T-helper 1 cell treated with Interleukin-12 subunit alpha and Interleukin-12 subunit beta and Interleukin-4 antibody, amounts not matched to agents 30 ng/mL and 1 ng/mL, for 36 hours (primary cell): ENCODE measurements around the gene LOXL4. TPM values are rescaled to one million over a fixed set of nuclear protein-coding genes. Genes with fewer than 3 reads are reported as not detected.

Experiments
- intact Hi-C: fragments of 100-400 bp; cut with micrococcal nuclease; formaldehyde crosslinking; loops from one replicate; pipeline ENCODE4 v1.15.1; 2024
- total RNA-seq: library from RNA; stranded (reverse); gene quantifications from 2 replicates; pipeline ENCODE4 v1.2.3, GENCODE V29; 2022

Gene LOXL4
- total RNA-seq, 1 donor from 2014 or later = not detected

DNA sequence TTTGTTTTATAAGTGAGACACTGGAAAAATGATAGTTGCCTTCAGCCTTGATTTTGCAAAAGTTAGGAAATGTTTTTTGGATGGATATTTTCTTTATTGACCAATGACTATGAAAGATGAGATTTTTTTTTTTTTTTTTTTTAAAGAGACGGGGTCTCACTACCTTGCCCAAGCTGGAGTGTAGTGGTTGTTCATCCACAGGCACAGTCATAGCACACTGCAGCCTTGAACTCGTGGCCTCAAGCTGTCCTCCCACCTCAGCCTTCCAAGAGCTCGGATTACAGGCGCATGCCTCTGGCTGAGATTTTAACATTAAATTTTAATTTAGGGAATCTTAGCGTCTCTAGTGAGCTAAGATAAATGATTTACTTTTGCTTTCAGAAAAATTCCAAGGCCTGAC is 66.2 kb downstream of the LOXL4 start:
- intact Hi-C loops = no loop called here

Other genes with a start within 250 kb of the LOXL4 start
- gene CRTAC1, start 237.6 kb downstream of the LOXL4 start, total RNA-seq = not detected in 2 replicates
- 17.5 and 18.3 TPM in 2 replicates for gene R3HCC1L, start 133.5 kb downstream of the LOXL4 start, total RNA-seq
- gene PYROXD2, start 147.0 kb upstream of the LOXL4 start, total RNA-seq = 7.1 and 8.1 TPM in 2 replicates
- gene HPS1, start 178.7 kb upstream of the LOXL4 start, total RNA-seq = 82.4 and 89.8 TPM in 2 replicates